HK-2 (cell line): ENCODE data around the gene TRPM8.
"Not testable (repeated sequence)": the region's sequence is repeated elsewhere in the genome, so short reads cannot be mapped to it uniquely, and the experiment has no call there.

Experiments
- DNase-seq: peaks from one replicate; pipeline ENCODE4 v3.0.0-alpha.2; 2018; ENCODE audit not compliant: unreplicated experiment

TRPM8 gene

DNA sequence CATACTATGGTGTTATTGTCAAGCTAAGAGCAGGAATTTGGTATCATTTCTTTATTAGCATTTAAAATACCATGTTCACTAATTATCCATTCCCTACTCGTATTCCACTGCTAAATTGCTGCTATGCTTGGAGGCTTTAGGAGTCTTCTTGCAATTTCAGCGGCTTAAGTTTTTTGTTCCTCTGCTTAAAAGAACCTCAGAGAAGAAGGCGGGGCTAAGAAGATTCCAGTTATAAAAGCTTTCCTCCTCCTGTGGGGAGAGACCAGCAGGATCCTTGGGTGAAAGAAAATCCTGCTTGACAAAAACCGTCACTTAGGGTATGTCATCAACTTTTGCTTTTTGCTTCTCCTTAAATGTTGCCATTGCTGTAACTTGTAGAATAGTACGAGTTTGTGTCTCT lies at the start of gene TRPM8:
Gene TRPM8, plus strand, starts transcription at position 258 of the 400 bp plus-strand sequence. CDS start 9,165 bp downstream, outside the sequence.
- DNase-seq, result no peak

DNA sequence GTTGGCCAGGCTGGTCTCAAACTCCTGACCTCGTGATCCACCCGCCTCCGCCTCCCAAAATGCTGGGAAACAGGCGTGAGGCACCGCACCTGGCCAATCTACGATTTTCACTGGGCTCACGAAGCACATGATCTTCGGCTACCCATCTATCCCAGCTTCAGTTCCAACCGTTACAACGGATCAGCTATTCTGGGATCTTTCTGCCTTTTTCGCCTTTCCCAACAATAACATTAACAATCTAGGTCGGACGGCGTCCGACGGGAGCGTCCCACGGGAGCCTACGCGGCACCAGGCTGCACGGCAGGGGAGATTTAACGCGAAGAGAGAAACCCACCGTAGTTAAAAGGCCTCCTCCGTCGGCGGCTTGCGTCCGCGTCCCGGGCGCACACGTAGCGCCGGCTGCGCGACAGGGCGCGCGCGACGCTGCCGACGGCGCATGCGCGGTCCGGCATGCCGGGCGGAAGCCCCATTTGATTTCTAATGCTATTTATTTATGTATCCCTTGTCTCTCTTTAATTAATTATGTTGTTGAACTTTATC lies 49.1 kb upstream of the TRPM8 start, which contains the start of gene MSL3B:
Gene MSL3B, minus strand, starts transcription at position 394 of the 540 bp plus-strand sequence.
- peak; percentile 63 for DNase-seq

DNA sequence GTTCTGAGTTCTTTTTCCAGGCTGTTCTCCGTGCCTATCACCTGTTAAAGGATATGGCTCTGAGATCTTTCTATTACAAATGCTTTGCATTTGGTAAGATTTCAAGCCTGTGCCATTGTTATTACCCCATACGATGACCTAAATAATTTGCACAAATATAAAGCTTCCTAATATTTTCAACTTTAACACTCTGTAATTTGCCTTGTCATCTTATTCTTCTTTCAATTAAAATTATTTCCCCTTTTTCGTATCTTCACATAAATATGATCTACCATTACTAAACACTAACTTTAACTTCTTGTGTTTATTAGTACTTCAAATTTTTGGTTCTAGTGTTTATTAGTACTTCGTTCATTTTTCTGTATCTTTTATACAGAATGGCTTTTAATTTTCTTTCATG lies 45.7 kb upstream of the TRPM8 start:
- DNase-seq, result no peak

DNA sequence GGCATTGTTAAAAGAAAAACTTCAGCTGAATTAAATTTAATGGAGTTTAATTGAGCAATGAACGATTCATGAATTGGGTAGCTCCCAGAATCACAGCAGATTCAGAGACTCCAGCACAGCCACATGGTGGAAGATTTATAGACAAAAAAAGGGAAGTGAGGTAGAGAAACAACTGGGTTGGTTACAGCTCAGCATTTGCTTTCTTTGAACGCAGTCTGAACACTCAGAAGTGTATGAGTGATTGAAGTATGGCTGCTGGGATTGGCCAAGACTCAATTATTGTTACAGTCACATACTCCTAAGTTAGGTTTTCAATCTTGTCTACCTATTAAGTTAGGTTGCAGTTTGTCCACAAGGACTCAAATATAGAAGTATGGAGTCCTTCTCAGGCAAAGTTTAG lies 45.0 kb upstream of the TRPM8 start:
- DNase-seq, result not testable (repeated sequence)

DNA sequence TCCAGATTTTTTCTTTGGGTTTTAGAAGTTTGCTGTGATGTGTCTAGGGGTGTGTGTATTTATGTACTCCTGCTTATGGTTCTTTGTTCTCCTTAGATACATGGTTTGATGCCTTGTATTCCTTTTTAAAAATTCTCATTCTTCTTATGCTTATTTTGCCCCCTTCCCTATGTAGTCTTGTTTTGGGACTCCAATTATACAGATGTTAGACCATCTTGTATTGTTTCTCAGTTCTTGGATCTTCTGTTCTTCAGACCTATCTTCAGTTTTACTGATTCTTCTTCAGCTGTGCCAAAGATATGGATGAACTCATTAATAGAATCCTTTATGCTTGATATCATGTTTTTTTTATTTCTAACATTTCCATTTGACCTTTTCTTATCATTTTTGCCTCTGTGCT lies 34.8 kb upstream of the TRPM8 start:
- no peak for DNase-seq

DNA sequence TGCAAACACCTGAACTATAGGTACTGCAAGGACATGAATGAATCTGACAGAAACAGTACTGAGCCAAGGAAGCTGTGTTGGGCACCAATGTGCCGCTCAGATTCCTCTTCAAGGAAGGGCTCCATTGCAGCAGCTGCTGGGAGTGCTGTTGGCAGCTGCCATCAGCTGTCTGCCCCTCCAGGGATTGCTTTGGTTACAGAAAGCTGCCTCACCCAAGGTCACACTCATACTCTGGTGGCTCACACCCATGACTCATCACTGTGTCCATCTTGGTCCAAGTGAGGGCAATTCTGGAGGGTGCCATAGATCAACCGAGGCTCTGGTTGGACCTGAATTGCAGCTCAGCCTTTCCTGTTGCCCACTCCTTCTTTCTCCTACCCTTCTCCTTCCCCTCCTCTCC lies 24.4 kb upstream of the TRPM8 start:
- no peak for DNase-seq

DNA sequence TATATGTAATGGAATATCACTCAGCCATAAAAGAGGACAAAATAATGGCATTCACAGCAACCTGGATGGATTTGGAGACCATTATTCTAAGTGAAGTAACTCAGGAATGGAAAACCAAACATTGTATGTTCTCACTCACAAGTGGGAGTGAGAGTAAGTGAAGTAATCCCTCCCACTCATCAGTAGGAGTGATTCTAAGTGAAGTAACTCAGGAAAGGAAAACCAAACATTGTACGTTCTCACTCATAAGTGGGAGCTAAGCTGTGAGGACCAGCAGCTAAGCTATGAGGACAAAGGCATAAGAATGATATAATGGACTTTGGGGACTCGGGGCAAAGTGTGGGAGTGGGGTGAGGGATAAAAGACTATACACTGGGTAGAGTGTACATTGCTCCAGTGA lies 20.9 kb upstream of the TRPM8 start:
- DNase-seq, result not testable (repeated sequence)

DNA sequence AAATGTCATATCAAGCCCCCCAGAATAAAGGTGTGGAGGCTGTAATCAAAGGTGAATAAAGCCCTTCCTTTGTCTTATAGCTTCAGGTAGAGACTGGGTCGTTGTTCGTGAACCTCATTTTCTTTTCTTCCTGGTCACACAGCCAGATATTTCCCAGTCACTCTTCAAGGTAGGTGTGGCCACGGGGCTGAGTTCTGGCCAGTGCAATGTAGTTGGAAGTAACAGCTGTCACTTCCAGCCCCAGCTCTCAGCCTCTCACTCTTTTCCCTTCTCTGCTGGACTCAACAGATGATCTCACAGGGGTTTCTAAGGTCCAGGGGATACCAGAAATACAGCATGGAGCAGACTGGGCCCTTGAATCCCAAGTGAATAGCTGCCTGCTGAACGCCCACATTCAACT lies 15.8 kb upstream of the TRPM8 start:
- DNase-seq, result no peak

DNA sequence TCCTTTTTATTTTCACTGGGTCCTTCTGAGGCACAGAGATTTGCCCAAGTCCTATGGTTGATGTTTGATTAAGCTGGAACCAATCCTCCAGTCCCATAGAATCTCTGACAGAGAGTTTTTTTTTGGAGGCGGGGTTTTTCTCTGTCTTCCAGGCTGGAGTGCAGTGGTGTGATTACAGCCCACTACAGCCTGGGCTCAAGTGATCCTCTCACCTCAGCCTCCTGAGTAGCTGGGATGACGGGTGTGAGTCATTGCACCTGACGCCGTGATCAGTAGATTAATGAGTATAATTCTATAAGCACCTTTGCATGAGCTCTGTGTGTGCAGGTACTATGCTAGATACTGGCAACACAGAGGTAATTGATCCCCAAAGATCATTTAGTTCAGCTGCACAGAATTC lies 15.3 kb upstream of the TRPM8 start:
- DNase-seq, result no peak

DNA sequence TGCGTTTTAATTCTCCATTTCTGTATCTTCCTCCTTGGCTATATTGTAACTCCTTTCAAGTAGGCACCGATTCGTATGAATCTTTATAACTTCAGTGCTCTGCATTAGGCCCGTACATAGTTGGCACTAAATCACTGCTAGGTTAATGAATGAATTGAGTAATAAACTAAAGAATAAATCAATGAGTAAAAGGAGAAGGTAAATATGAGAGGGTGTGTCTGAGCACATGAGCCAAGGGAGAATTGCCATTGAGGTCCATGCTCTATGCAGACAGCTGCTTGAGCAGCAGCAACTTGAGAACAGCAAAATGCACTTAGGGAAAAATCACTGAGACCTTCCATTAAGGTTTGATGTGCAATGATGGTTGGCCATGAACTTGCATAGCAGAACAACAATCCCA lies 11.2 kb upstream of the TRPM8 start:
- DNase-seq, result no peak

DNA sequence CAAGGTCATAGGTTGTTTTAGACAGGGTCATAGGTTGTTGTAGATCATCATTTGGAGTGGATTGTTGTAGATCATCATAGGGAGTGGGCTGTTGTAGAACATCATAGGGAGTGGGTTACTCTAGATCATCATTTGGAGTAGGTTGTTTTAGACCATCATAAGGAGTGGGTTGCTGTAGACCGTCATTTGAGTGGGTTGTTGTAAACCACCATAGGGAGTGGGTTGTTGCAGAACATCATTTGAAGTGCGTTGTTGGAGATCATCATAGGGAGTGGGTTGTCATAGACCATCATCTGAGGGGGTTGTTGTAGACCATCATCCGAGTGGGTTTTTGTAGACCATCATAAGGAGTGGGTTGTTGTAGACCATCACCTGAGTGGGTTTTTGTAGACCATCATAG lies 9.5 kb upstream of the TRPM8 start:
- DNase-seq, result no peak

DNA sequence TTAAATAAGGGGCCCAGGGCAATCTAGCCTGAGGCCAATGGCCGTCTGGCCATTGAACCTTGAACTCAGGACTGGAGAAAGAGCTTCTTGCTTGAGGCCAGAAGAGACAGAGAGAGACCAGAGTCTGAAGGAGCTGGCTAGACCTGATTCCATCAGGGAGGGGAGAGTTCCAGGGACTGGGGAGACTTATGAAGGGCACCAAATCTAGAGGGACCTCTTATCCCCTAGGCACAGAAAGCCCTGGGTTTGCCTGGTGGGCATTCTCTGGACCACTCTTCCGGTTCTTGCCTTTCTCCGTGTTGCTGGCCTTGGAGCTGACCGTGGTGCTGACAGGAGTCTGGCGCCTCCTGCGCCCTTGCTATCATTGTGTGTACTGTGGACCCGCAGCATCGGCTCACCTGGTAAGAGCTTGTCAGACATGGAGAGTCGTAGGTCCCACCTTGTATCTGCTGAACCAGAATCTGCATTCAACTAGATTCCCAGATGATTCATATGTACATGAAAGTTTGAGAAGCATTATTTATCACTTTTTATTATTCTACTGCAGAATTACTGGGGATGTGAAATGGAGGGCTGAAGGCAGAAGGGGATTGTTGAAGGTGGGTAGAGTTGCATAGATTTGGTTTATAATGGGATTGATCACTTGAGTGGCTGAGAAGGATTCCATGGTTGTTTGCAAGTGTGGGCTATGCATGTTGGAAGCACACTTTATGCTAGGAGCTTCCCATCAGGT lies 4.3 kb upstream of the TRPM8 start:
- peak; percentile 52 for DNase-seq

DNA sequence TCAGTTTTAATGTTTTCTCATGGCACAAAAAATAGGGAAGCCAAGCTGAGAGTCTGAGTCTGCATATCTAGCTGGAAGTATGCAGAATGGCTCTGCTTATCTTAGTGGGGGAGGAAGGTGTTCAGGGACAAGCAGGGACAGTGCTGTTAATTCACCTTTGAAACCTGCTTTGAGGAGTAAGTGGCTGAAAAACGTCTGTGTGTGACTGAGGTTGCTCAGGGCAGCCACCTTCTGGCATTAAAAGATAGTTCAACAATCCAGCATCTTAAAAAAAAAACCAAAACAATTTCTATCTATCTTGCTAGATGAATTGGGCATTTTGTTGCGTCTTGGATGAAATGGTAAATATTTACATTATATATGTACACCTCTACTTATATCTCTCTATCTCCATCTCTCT lies 2.0 kb upstream of the TRPM8 start:
- no peak for DNase-seq

DNA sequence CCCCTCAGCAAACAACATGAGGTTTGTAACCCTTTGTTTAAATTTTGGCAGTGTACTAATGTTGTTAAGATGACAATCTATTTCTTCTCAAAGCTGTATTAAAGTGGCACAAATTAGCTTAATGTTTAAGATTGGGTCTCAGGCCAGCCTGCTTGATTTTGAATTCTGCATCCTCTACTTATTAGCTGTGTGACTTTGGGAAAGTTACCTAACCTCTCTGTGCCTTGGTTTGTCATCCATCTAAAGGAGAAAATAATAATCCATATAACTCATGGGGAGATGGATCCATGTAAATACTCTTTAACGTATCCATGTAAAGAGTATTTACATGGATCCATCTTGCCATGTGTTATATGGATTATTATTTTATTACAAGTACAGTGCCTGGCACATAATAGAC lies 2.1 kb downstream of the TRPM8 start:
- DNase-seq, result no peak

DNA sequence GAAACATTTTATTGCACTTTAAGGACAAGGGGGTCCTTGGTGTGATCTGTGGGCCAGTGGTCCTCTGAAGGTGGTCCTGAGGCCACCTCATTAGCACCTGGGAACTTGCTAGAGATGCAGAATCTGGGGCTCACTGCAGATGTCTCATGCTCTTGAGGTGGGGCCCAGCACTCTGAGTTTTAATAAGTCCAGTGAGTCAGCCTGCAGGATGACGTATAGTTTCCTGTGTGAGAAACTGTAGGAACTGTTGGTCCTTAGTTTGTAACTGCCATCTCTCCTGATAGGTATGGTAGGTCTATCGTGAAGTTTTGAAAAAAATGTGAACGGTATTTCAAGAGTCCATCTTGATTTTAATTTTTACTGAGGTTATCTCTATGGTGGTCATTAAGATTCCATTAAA lies 2.8 kb downstream of the TRPM8 start:
- no peak for DNase-seq

DNA sequence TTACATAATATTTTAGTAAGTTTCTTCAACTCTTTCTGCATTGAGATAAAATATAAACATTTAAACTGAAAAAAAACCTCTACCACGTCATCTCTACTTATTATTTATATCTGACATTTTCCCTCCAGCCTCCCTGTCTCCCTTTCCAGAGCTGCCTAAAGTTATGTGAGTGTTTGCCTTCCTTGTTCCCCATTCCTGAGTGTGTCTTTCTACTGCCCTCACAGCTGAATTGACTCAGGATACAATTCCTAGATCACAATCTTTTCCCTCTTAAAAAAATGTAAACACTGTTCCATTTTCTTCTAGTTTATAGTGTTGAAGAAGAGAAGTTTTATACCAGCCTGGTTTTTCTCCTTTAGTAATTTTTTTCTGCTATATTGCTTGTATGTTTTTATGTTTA lies 5.3 kb downstream of the TRPM8 start:
- no peak for DNase-seq

DNA sequence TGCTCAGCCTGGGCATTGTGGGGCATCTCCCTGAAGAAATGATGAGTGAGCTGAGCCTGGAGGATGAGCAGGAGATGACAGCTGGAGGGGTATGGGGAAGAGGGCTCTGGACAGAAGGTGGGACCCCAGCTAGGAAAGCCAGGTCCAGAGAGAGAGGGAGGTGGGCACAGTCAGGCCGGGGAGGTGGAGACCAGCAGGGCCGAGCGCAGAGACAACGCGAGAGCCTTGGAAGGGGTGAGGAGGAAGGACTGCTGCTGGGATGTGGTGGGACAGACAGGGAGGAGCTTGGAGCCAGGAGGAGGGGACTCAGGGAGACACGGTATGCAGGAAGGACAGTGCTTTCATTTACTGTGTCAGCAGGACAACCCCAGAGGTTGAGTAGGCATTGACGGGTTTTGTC lies 8.2 kb downstream of the TRPM8 start:
- DNase-seq, result no peak

DNA sequence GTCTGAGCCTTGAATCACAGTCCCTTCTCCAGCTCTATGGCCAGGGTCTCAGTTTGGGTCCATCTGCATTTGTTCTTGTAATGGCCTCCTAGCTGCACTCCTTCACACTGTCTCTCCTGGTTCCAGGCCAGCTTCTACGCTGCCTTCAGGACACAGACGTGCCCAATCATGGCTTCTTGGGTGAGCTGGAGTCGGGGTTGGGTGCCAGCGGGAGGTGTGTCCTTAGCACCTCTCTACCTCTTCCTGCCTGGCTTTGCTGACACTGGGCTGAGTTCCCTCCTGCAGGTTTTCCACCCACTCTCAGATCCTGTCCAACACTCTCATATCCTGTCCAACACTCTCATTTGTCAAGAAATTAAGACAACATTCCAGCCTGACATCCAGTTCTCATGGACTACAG lies 9.6 kb downstream of the TRPM8 start:
- no peak for DNase-seq

DNA sequence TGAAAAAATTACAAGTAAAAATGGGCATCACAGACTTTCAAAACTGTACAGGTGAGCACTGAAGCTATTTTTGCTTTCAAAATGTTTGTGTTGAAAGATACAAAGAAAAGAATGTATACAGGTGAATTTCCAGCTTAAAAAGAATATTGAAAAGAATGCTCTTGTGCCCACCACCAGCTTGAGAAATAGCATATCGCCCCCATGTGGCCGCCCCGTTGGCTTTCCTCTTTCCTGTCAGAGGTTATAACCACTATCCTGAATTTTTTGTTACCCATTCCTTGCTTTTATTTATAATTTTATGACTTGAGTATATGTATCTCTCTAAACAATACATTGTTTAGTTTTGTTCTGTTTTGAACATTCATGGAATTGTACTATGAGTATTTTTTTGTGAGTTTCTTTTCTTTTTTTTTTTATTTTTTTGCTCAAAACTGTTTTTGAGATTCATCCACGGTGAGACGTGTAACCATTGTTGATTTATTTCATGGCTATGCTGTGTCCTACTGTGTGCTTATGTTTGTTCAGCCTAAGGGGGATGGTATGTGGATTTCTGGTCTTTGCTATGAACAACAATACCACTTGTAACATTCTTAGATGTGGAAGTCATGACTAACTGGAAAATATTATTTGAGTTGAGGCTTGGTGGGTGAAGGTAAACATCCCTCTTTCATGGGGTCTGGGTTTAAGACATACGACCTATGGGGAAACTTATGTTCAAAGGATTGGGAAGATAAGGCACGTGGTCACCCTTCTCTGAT lies 11.6 kb downstream of the TRPM8 start:
- DNase-seq, result peak; percentile 26

DNA sequence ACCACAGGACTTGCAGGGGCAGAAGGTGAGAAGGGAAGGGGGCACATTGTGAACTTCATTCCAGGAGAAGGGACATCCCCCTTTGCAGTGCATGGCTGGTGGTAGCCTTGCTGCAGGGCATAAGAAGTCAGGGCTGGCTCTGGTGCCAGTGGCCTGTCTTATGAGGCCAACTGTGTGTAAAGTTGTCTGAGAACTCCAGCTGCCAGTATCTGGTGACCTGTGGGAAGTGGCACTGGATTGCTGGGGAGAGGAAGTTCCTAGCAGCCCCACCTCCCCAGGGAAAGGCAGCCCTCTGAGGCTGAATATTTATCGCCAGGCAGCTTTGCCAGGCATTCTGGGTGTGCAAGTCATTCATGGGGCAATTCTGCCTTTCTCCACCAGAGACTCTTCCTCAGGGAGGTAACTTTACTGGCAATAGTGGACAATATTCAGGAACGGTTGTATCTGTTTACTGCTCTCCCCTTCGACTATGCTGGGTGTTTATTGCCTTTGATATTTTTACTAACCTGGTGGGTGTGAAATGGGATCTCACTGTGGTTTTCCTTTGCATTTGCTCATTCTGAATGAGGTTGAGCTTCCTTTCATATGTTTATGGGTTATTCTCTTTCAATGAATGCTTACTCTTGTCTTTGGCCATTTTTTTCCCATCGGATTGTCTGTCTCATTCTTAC lies 12.3 kb downstream of the TRPM8 start:
- no peak for DNase-seq

DNA sequence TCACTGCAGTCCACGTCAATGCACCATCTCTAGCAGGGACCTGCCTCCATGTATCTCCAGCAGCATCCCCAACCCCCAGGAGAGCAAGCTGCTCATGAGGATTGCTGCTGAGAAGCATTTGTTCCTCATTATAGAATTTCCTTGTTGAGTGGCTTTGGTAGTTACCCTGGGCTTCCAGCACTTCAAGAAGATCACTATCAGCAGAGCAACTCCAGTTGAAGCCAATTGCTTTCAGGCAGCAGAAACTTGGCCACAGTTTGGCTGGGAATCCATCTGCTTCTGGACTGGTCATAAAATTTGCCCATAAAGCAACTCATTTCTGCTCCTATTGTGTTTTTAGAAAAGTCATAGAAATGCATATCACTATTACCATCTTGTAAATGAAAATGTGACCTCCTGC lies 17.4 kb downstream of the TRPM8 start:
- DNase-seq, result no peak

DNA sequence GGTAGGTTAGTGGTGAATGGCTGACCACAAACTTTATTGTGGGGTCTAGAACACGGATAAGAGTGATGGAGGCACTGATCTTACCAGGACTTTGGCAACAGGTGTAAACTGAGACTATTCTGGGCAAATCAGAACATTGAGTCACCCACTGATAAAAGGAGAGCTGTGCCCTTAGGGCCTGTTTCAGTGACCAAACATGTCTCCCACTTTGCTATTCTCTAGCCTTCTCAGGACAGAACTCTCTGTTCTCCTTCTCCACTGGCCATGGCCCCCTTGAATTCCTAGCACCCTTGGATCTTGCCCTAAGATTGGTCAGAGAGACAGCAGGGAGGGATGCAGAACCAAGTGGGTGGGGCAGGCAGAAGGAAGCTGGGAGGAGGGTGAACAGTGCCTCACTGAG lies 18.3 kb downstream of the TRPM8 start:
- no peak for DNase-seq

DNA sequence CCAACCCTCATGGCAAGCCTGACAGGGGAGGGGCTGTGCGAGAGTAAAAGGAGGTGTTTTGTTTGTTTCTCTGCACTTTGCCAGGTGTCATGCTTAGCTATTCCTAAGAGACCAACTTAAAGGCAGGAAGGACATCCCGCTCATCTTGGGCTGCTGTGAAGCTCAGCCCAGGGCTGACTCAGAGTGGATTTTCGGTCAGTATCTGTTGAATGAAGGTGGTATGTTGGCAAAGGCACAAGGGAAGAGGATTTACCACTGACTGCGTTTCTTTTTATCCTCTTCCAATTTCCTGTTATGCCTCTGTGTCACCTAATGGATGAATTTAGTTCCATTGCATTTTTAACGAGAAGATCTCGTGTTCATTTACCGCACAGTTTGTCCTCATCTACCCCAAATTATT lies 18.9 kb downstream of the TRPM8 start:
- DNase-seq, result no peak
